Effector memory CD8-positive, alpha-beta T cell (primary cell): ENCODE results near the gene WDR70.
"Not testable (repeated sequence)": the region's sequence is repeated elsewhere in the genome, so short reads cannot be mapped to it uniquely, and the experiment has no call there.

ENCODE experiments used
- ATAC-seq: fragments of 150-1000 bp; cut with Tn5 transposase; replicated peaks from 2 replicates; pipeline ENCODE4 v1.10.0; 2021; ENCODE audit warnings: mild to moderate bottlenecking, moderate library complexity
- DNase-seq, 3 experiments: peaks; one replicate each; pipeline ENCODE4 v3.0.0; 2021
- H3K27ac Mint-ChIP-seq, 2 donors: one replicate each; pipeline ENCODE4 v1.8.0; 2022; ENCODE audit warnings: mild to moderate bottlenecking in 2 of 2, mixed read lengths in 2 of 2, moderate library complexity in 2 of 2
- H3K27me3 Mint-ChIP-seq, 2 donors: one replicate each; pipeline ENCODE4 v1.8.0; 2022; ENCODE audit warnings: mixed read lengths in 2 of 2
- H3K36me3 Mint-ChIP-seq: one replicate; pipeline ENCODE4 v1.8.0; 2022; ENCODE audit warnings: mild to moderate bottlenecking, moderate library complexity, mixed read lengths; ENCODE audit not compliant: insufficient read depth
- H3K4me1 Mint-ChIP-seq, 2 donors: one replicate each; pipeline ENCODE4 v1.8.0; 2022; ENCODE audit warnings: low read depth in 2 of 2, mixed read lengths in 2 of 2
- H3K4me3 Mint-ChIP-seq, 2 donors: one replicate each; pipeline ENCODE4 v1.8.0; 2022; ENCODE audit warnings: mild to moderate bottlenecking in 2 of 2, mixed read lengths in 2 of 2, moderate library complexity in 2 of 2
- H3K9me3 Mint-ChIP-seq, 2 donors: one replicate each; pipeline ENCODE4 v1.8.0; 2022; ENCODE audit warnings: mixed read lengths in 2 of 2

The WDR70 gene

DNA sequence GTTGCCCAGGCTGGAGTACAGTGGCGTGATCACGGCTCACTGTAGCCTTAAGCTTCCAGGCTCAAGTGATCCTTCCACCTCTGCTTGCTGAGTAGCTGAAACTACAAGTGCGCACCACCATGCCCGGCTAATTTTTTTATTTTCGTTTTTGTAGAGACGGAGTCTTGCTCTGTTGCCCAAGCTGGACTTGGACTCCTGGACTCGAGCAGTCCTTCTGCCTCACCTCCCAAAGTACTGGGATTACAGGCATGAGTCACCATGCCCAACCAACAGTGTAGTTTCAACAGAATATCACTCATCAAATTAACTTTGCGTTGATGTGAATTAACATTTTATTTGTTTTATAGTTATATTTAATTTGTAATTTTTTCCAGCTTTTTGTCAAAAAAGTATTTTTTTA is 45.3 kb downstream of the WDR70 start:
- peaks cover 1 to 5% of the 10 kb centered on the region in 2 donors for H3K4me1 Mint-ChIP-seq
- ATAC-seq: no peak
- DNase-seq: no peak
- no peaks in the 10 kb centered on the region for H3K9me3 Mint-ChIP-seq
- no peak overlapping the region for H3K27ac Mint-ChIP-seq
- H3K36me3 Mint-ChIP-seq: peaks cover 11% of the 10 kb centered on the region
- no peak overlapping the region for H3K4me3 Mint-ChIP-seq
- H3K27me3 Mint-ChIP-seq: no peaks in the 10 kb centered on the region

DNA sequence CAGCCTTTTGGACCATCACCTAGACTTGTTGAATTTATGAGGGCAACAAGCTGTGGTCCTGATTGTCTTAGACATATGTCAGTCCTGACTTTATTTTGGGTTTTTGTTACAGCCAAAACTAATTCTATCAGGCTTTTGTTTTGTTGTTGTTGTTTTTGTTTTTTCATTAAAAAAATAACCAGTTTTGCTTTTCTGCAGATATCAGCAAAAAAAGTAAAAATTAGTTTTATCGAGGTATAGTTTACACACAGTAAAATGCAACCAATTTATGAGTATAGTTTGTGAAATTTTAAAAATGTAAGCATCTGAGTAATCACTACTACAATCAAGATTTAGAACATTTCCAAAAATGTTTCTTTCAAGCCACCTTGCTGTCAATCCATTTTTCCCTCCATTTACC is 48.9 kb downstream of the WDR70 start:
- H3K9me3 Mint-ChIP-seq: no peaks in the 10 kb centered on the region
- H3K4me3 Mint-ChIP-seq: no peak overlapping the region
- H3K4me1 Mint-ChIP-seq: peaks cover 2 to 4% of the 10 kb centered on the region in 2 donors
- peaks cover 5% of the 10 kb centered on the region for H3K36me3 Mint-ChIP-seq
- DNase-seq (no peak), ATAC-seq (no peak)
- H3K27me3 Mint-ChIP-seq: no peaks in the 10 kb centered on the region
- no peak overlapping the region for H3K27ac Mint-ChIP-seq

DNA sequence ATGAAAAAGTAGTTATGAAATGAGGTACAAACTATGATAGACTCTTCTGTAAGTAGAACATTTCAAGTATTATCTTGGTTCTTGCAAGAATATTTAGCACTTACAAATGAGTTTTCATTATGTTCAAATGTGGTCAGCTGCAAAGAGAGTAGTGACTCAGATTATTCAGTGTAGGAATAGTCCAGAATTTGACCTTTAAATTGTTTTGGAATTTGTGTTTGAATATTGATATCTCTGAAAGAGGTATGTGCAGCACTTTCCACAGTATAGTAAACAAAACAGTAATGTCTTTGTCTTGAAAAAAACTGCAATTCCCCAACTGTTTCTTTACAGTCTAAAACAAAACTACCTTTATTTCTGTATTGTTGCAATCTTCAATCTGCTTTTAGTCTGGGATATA is 56.1 kb downstream of the WDR70 start:
- Mint-ChIP-seq H3K27me3 (no peaks in the 10 kb centered on the region), H3K27ac (no peak overlapping the region), H3K4me3 (no peak overlapping the region), H3K36me3 (peaks cover 9% of the 10 kb centered on the region), H3K4me1 (peaks cover 0 to 18% of the 10 kb centered on the region in 2 donors), H3K9me3 (no peaks in the 10 kb centered on the region)
- DNase-seq: no peak
- ATAC-seq: no peak

- no peak for DNase-seq
- H3K27me3 Mint-ChIP-seq: no peaks in the 10 kb centered on the region
- no peak for ATAC-seq
- no peak overlapping the region for H3K4me3 Mint-ChIP-seq
- peak overlapping the region in 1 of 2 donors; percentile 10 for H3K27ac Mint-ChIP-seq
- no peaks in the 10 kb centered on the region for H3K9me3 Mint-ChIP-seq
- peaks cover 0 to 18% of the 10 kb centered on the region in 2 donors for H3K4me1 Mint-ChIP-seq
- H3K36me3 Mint-ChIP-seq: peaks cover 13% of the 10 kb centered on the region
Measured at GRCh38 chr5:37436146-37436934, 57.2 kb downstream of the WDR70 start.

DNA sequence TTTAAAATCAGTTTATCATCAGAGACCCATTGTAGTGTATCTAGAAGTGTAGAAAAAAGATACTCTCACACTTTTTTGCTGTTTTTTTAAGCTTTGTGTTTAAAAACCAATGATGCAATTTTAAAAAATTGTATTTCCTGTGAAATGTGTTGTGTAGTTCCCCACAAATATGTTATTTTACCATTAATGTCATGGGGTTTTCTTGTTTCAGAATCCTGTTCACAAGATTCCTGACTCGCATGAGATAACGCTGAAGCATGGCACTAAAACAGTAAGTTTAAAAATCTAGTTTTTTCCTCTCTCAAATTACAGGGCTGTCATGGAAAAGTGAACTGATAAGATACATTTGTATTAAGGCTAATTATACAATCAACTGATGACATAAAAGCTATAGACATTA is 58.6 kb downstream of the WDR70 start:
- ATAC-seq: no peak
- Mint-ChIP-seq H3K27ac (no peak overlapping the region), H3K4me1 (peaks cover 0 to 15% of the 10 kb centered on the region in 2 donors), H3K4me3 (no peak overlapping the region), H3K9me3 (no peaks in the 10 kb centered on the region), H3K36me3 (peaks cover 17% of the 10 kb centered on the region), H3K27me3 (no peaks in the 10 kb centered on the region)
- DNase-seq: no peak

DNA sequence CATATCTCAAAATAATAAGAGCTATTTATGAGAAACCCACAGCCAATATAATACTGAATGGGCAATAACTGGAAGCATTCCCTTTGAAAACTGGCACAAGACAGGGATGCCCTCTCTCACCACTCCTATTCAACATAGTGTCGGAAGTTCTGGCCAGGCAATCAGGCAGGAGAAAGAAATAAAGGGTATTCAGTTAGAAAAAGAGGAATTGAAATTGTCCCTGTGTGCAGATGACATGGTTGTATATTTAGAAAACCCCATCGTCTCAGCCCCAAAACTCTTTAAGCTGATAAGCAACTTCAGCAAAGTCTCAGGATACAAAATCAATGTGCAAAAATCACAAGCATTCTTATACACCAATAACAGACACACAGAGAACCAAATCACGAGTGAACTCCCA is 66.7 kb downstream of the WDR70 start:
- not testable (repeated sequence) for H3K4me3 Mint-ChIP-seq, H3K27me3 Mint-ChIP-seq, H3K4me1 Mint-ChIP-seq, DNase-seq, H3K27ac Mint-ChIP-seq, ATAC-seq, H3K9me3 Mint-ChIP-seq
- H3K36me3 Mint-ChIP-seq: peaks cover 27% of the 10 kb centered on the region

- H3K27me3 Mint-ChIP-seq: no peaks in the 10 kb centered on the region
- H3K9me3 Mint-ChIP-seq: peaks cover 0 to 2% of the 10 kb centered on the region in 2 donors
- DNase-seq (no peak), ATAC-seq (no peak)
- no peak overlapping the region for H3K4me3 Mint-ChIP-seq
- peaks cover 0 to 3% of the 10 kb centered on the region in 2 donors for H3K4me1 Mint-ChIP-seq
- H3K36me3 Mint-ChIP-seq: peaks cover 16% of the 10 kb centered on the region
- H3K27ac Mint-ChIP-seq: no peak overlapping the region
Measured at GRCh38 chr5:37448941-37449340, 69.8 kb downstream of the WDR70 start.

DNA sequence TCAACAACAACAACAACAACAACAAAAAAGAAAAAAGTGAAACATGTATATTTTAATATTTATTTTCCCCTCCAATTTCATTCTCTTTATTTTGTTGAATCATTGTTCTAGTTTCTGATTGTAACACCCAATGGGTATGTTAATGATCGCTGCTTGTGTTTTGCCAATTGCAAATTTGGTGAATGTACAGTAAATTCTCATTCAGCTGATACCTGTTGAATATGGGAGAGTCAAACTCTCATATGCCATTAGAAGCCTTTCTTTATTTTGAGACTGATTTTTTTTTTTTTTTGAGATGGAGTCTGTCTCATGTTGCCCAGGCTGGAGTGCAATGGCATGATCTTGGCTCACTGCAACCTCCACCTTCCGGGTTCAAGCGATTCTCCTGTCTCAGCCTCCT is 72.9 kb downstream of the WDR70 start:
- ATAC-seq, H3K36me3 Mint-ChIP-seq, H3K4me1 Mint-ChIP-seq, H3K9me3 Mint-ChIP-seq, H3K27me3 Mint-ChIP-seq, H3K4me3 Mint-ChIP-seq, DNase-seq, H3K27ac Mint-ChIP-seq: not testable (repeated sequence)

- H3K4me1 Mint-ChIP-seq, H3K36me3 Mint-ChIP-seq, H3K9me3 Mint-ChIP-seq, ATAC-seq, H3K27me3 Mint-ChIP-seq, H3K4me3 Mint-ChIP-seq, DNase-seq, H3K27ac Mint-ChIP-seq: not testable (repeated sequence)
Measured at GRCh38 chr5:37453252-37453651, 74.1 kb downstream of the WDR70 start.

- H3K27ac Mint-ChIP-seq, H3K27me3 Mint-ChIP-seq, H3K4me1 Mint-ChIP-seq, DNase-seq, H3K4me3 Mint-ChIP-seq, ATAC-seq, H3K36me3 Mint-ChIP-seq, H3K9me3 Mint-ChIP-seq: not testable (repeated sequence)
Measured at GRCh38 chr5:37454402-37455055, 75.4 kb downstream of the WDR70 start.

- not testable (repeated sequence) for DNase-seq, H3K27me3 Mint-ChIP-seq, ATAC-seq, H3K4me3 Mint-ChIP-seq, H3K4me1 Mint-ChIP-seq, H3K27ac Mint-ChIP-seq, H3K9me3 Mint-ChIP-seq, H3K36me3 Mint-ChIP-seq
Measured at GRCh38 chr5:37463191-37464051, 84.3 kb downstream of the WDR70 start.

GRCh38 chr5:37464581-37464980 is 85.5 kb downstream of the WDR70 start:
- not testable (repeated sequence) for H3K27me3 Mint-ChIP-seq, H3K27ac Mint-ChIP-seq, H3K36me3 Mint-ChIP-seq, DNase-seq, H3K4me1 Mint-ChIP-seq, H3K9me3 Mint-ChIP-seq, ATAC-seq, H3K4me3 Mint-ChIP-seq

GRCh38 chr5:37469383-37469782 is 90.3 kb downstream of the WDR70 start:
- not testable (repeated sequence) for H3K4me3 Mint-ChIP-seq, H3K36me3 Mint-ChIP-seq, H3K27me3 Mint-ChIP-seq, H3K9me3 Mint-ChIP-seq, ATAC-seq, H3K27ac Mint-ChIP-seq, H3K4me1 Mint-ChIP-seq, DNase-seq
